HG03175 (cell line): Measurements from ENCODE around the gene P2RY8.
A peak's percentile ranks its signal among the peaks of the same experiment; 100 is the strongest.
"Not testable (repeated sequence)": the region's sequence is repeated elsewhere in the genome, so short reads cannot be mapped to it uniquely, and the experiment has no call there.

Experiments
- ATAC-seq: cut with Tn5 transposase; IDR thresholded peaks from one replicate; pipeline ENCODE4 v1.9.1; 2021; ENCODE audit warnings: mild to moderate bottlenecking, moderate library complexity; ENCODE audit not compliant: unreplicated experiment

The P2RY8 gene

DNA sequence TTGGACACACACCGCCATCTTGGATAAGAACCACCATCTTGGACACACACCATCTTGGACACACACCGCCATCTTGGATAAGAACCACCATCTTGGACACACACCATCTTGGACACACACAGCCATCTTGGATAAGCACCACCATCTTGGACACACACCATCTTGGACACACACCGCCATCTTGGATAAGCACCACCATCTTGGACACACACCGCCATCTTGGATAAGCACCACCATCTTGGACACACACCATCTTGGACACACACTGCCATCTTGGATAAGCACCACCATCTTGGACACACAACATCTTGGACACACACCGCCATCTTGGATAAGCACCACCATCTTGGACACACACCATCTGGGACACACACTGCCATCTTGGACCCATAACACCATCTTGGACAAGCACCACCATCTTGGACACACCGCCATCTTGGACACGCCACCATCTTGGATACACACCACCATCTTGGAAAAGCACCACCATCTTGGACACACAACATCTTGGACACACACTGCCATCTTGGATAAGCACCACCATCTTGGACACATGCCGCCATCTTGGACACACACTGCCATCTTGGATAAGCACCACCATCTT lies 88.9 kb downstream of the P2RY8 start:
- ATAC-seq: not testable (repeated sequence)

- ATAC-seq: peak; percentile 61
These were observed 89.7 kb downstream of the P2RY8 start for GRCh38 chrX:1446984-1447968.

- no peak for ATAC-seq
These were observed 92.2 kb downstream of the P2RY8 start for GRCh38 chrX:1444561-1445500.

- ATAC-seq: no peak
These were observed 93.4 kb downstream of the P2RY8 start for GRCh38 chrX:1443496-1444075.

- ATAC-seq: no peak
These were observed 94.1 kb downstream of the P2RY8 start for GRCh38 chrX:1442724-1443367.

DNA sequence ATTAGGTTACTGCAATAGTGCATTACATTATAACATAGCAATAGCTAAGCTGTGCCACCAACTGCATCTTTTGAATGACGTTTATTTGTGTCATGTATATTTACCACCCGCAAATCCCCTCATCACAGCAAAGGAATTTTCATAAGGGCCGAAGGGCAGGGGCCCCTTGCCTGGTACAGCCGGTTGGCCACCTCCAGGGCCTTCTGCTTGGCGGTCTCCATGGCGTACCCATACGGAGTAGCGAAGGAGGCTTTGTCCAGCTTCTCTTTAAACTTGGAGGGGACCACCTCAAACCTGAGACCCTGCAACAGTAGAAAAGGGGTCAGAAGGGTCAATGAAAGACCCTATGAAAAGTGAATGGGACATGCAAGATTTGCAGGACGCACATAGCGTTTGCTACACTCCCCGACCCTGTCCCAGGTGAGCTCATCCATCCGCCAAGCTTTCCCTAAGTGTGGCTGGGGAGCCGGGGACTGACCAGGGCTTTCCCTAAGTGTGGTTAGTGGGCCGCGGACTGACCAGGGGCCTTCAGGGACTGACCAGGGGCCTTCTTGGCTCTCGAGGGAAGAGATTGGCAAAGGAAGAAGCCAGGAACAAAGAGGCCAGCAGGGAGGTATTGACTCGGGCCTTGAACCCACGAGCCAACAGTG lies 94.8 kb downstream of the P2RY8 start:
- no peak for ATAC-seq

DNA sequence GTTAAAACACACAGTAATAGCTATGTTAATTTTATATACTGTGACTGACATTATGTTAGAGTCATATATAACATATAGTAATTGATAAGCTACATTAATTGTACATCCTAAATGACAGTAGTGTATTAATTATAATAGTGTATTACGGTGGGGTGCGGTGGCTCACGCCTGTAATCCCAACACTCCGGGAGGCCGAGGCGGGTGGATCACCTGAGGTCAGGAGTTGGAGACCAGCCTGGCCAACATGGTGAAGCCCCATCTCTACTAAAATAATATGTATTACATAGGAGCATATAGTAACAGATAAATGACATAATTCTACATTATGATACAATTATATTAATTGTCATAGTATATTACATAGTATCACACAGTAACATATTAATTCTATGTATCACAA lies 96.5 kb downstream of the P2RY8 start:
- no peak for ATAC-seq

DNA sequence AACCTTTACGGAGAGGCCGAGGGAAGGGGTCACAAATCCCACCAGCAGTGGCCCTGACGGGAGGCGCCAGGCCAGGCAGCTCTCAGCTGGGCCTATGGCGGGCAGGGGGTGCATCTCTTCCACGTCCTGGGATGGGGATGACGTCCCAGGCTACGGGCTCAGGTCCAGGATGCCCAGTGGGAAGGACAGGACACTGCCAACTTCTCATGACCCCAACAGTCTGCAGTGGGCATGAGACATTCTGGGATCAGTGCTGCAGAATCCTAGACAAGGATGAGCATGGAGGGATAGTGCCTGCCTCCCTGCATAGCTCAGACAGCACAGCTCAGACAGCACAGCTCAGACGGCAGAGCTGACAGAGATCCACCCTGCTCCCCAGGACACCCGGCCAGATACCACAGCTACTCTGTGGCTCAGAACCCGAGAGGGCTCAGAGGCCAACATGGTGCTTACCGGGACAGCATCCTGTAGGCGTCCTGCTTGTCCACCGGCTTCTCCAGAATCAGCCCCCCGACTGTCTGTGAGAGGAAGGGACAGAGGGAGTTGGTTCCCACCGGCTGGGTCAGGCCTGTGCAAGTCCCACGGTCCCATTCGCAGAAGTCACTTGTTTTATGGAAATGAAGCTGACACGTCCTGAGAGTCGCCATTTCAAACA lies 101.6 kb downstream of the P2RY8 start:
- no peak for ATAC-seq

GRCh38 chrX:1434871-1435240 lies 102.1 kb downstream of the P2RY8 start:
- ATAC-seq: no peak

DNA sequence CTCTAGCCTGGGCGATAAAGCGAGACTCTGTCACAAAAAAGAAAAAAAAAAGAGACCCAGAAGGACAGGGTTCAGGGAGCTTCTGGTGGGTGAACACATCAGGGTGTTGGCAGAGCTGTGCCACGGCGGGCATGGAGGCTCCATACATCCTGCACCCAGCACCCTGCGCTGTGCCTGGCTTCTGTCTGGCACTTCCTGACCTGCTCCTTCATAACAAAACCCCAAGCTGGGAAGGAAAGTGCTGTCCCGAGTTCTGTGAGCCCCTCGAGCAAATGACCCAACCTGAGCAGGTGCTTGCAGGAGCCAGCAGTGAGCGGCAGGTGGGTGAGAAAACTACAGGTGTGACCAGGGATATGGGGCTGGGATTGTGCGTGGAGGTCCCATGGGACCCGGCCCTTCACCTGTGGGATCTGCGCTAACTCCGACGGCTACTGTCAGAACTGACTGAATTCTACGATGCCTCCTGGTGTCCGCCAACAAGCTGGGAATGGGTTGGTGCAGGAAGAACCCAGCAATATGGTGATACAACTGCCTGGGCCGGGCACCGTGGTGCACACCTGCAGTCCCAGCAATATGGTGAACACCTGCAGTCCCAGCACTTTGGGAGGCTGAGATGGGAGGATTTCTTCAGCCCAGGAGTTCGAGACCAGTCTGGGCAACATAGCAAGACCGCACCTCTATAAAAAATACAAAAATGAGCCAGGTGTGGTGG lies 103.2 kb downstream of the P2RY8 start:
- ATAC-seq: no peak

- ATAC-seq: no peak
These were observed 106.5 kb downstream of the P2RY8 start for GRCh38 chrX:1430451-1430850.

DNA sequence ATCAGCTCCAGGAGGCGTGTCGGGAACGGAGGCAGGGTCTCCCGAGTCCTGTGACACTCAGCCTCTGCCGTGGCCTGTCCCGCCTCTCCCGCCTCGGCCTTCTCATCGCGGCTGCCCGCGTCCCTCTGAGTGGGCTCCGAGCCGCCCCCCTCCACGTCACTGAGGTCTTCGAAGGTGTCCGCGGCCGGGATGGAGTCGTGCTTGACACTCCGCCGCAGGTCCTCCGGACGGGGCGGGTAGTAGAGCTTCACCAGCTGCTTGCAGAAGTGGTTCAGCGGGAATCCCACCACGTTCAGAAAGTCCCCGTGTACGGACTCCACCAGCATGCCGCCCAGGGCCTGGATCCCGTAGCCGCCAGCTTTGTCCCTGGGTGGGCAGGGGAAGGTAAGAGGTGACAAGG lies 109.2 kb downstream of the P2RY8 start:
- ATAC-seq: no peak

GRCh38 chrX:1426321-1426720 lies 110.7 kb downstream of the P2RY8 start:
- ATAC-seq: not testable (repeated sequence)

- ATAC-seq: no peak
These were observed 111.6 kb downstream of the P2RY8 start for GRCh38 chrX:1425381-1425780.

DNA sequence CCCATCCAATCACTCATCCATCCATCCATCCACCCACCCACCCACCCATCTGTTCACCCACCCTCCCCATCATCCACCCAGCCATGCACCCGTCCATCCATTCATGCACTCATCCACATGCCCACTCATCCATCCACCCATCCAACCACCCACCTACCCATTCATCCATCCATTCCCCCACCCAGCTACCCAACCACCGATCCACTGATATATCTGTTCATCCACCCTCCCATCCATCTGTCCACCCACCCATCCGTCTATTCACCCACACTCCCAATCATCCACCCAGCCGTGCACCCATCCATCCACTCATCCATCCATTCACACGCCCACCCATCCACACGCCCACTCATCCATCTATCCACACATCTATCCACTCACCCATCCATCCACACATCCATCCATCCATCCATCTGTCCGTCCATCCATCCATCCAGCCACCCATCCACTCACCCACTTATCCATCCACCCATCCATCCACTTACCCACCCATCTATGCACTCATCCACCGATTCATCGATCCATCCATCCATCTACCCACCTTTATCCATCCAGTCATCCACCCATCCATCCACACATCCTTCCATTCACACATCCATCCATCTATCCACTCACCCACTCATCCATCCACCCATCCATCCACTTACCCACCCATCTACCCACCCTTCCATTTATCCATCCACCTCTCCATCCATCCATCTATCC lies 112.7 kb downstream of the P2RY8 start:
- ATAC-seq: no peak

GRCh38 chrX:1423215-1423614 lies 113.8 kb downstream of the P2RY8 start:
- no peak for ATAC-seq

GRCh38 chrX:1422135-1422465 lies 114.9 kb downstream of the P2RY8 start:
- ATAC-seq: no peak

DNA sequence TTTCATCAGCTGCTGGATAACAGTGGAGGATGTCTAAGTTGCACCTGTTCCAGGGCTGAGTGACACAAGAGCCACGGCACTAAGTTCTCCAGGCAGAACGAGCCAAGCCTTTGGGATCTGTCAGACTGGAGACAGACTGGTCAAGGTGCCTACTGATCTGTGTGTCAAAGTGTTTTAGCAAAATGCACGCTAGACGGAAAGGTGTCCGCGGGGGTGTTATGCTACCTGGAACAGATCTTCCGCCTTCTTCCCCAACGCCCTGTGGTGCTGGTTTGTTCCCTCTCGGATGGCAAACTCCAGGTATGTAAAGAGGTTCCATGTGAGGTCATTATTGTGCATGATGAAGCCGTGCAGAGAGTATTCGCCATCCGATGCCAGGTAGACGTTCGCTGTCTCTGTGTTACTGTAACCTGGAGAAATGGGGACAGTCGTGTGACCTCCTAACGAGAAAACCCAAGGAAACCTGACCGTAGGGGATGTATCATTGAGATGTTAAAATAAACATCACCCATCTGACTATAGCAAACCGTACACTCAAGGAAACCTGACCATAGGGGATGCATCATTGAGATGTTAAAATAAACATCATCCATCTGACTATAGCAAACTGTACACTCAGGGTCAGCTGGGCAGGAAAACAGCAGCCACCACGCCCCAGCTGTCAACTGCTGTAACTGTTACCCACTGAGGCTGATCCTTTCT lies 115.4 kb downstream of the P2RY8 start:
- ATAC-seq: no peak
